ENCODE results near the gene ESF1.

DNA sequence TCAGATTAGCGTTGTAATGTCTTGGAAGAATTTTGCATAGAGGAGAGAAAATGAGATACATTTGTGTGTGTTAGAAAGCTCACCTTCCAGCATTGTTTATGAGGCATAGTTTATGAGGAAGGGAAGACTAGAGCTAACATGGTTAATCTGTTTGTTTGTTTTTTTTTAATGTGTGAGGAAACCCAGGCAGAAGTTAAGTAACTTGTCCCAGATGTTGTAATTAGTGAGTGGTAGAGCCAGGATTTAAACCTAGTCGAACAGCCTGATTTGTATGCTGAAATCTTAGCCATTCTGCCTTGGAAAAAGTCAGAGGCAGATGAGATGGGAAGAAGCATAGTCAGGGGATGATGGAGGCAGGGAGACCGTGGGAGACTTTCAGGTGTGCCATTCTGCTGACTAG is 29.2 kb upstream of the ESF1 start:
- TF ChIP-seq, protein P1, sequence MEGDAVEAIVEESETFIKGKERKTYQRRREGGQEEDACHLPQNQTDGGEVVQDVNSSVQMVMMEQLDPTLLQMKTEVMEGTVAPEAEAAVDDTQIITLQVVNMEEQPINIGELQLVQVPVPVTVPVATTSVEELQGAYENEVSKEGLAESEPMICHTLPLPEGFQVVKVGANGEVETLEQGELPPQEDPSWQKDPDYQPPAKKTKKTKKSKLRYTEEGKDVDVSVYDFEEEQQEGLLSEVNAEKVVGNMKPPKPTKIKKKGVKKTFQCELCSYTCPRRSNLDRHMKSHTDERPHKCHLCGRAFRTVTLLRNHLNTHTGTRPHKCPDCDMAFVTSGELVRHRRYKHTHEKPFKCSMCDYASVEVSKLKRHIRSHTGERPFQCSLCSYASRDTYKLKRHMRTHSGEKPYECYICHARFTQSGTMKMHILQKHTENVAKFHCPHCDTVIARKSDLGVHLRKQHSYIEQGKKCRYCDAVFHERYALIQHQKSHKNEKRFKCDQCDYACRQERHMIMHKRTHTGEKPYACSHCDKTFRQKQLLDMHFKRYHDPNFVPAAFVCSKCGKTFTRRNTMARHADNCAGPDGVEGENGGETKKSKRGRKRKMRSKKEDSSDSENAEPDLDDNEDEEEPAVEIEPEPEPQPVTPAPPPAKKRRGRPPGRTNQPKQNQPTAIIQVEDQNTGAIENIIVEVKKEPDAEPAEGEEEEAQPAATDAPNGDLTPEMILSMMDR (IDR thresholded peaks at IDR 0.05), result no peak
- TF ChIP-seq POLR2A (IDR thresholded peaks at IDR 0.05), result no peak
- TF ChIP-seq POLR2AphosphoS5 (IDR thresholded peaks at IDR 0.05), result no peak
